Measurements from ENCODE around the gene ZGLP1. TPM values are rescaled to one million over a fixed set of nuclear protein-coding genes. Genes with fewer than 3 reads are reported as not detected.

ZGLP1 gene
- total RNA-seq, 2 donors from 2014 or later, result 5.0 to 12.3 TPM

DNA sequence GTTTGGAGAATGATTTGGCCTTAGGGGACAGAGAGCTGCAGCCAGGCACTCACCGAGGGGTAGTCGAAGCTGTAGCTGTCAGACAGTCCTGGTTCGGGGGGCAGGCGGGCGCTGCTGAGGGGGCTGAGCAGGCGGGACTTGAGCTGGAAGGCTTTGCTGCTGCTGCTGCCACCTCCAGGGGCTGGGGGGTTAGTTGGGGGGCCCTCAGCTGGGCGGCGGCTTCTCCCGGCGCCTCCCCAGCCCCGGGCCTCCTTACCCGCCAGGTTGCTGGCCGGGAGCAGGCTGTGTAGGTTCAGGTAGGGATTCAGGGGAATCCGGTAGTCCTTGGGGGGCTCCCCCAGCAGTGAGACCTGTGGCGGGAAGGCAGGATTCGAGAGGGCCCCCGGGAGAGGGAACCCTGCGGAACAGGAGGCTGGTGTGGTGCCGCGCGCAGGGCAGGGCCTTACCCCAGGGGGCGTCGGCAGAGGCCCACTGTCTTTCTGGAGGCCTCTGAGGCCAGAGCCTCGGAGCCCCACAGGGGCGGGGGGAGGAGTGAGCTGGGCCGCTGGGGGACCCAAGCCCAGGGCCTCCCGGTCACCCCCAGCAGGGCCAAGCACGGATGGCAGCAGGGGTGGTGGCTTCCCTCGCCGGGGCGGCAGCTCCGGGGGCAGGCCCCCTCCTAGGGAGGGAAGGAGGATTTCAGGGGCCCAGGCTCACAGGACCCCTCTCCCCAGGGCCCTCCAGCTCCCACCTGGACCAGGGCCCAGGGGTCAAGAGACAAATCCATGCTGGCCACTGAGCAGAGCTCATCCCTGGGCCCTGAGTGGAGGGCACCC is 11.2 kb upstream of the ZGLP1 start:
- intact Hi-C loops (cut with DNase I), result no loop called here
- TF ChIP-seq, protein P1, sequence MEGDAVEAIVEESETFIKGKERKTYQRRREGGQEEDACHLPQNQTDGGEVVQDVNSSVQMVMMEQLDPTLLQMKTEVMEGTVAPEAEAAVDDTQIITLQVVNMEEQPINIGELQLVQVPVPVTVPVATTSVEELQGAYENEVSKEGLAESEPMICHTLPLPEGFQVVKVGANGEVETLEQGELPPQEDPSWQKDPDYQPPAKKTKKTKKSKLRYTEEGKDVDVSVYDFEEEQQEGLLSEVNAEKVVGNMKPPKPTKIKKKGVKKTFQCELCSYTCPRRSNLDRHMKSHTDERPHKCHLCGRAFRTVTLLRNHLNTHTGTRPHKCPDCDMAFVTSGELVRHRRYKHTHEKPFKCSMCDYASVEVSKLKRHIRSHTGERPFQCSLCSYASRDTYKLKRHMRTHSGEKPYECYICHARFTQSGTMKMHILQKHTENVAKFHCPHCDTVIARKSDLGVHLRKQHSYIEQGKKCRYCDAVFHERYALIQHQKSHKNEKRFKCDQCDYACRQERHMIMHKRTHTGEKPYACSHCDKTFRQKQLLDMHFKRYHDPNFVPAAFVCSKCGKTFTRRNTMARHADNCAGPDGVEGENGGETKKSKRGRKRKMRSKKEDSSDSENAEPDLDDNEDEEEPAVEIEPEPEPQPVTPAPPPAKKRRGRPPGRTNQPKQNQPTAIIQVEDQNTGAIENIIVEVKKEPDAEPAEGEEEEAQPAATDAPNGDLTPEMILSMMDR (IDR thresholded peaks at IDR 0.05), result no peak
- TF ChIP-seq POLR2AphosphoS5 (IDR thresholded peaks at IDR 0.05) (no peak), POLR2A (IDR thresholded peaks at IDR 0.05) (no peak)
- H3K36me3 ChIP-seq, result peaks cover 21 to 43% of the 10 kb centered on the region in 2 donors
- no peak for DNase-seq (ENCODE audit: low spot score)
- no peaks in the 10 kb centered on the region for H3K27me3 ChIP-seq (replicated peaks; ENCODE audit: insufficient read depth)
- no peak overlapping the region for H3K4me3 ChIP-seq
- H3K9me3 ChIP-seq, result no peaks in the 10 kb centered on the region
- no peak overlapping the region for H3K27ac ChIP-seq
- WGBS, result 92% methylated on average over 15 of the region's 32 CpGs
- no peaks in the 10 kb centered on the region for H3K4me1 ChIP-seq (replicated peaks)

DNA sequence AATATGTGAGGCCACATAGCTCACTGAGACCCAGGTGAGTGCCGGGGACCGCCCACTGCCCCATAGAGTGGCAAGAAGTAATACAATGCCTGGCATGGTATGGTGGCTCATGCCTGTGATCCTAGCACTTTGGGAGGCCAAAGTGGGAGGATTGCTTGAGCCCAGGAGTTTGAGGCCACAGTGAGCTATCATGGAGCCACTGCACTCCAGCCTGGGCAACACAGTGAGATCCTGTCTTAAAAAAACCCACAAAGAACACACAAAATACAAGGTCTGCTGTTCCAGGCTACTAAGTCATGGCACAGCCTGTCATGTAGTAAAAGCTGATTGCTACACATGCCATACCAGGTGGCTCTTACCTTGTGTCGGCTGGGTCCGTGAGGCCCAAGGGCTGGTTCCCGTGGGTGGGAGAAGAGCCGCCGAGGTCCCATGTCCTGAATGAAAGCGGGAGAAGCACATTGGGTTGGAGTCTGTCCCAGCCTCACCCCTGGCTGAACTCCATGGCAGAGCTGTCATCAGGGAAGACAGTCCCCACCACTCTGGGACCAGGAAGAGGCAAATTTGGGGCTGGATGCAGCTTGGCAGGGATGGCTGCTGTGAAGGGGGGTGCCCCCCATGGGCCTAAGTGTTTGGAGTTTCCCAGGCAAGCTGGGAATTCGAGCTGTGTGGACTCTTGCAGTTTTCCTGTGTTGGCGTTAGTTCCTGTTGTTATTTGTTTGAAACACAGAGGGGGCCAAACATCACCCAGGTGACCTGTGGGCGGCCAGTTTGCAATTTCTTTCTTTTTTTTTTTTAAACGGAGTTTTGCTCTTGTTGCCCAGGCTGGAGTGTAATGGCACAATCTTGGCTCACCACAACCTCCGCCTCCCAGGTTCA is 9.4 kb upstream of the ZGLP1 start:
- H3K9me3 ChIP-seq, result no peaks in the 10 kb centered on the region
- H3K4me1 ChIP-seq (replicated peaks), result no peaks in the 10 kb centered on the region
- no peak for TF ChIP-seq POLR2AphosphoS5 (IDR thresholded peaks at IDR 0.05)
- DNase-seq (ENCODE audit: low spot score), result no peak
- H3K4me3 ChIP-seq, result no peak overlapping the region
- 96% methylated on average over 13 of the region's 13 CpGs for WGBS
- peaks cover 21 to 31% of the 10 kb centered on the region in 2 donors for H3K36me3 ChIP-seq
- intact Hi-C loops (cut with DNase I), result no loop called here
- no peaks in the 10 kb centered on the region for H3K27me3 ChIP-seq (replicated peaks; ENCODE audit: insufficient read depth)
- H3K27ac ChIP-seq, result no peak overlapping the region

- no peak overlapping the region for H3K4me3 ChIP-seq
- H3K9me3 ChIP-seq, result no peaks in the 10 kb centered on the region
- H3K27ac ChIP-seq, result no peak overlapping the region
- no peak for TF ChIP-seq POLR2AphosphoS5 (IDR thresholded peaks at IDR 0.05)
- TF ChIP-seq, protein P1 (IDR thresholded peaks at IDR 0.05), result no peak
- TF ChIP-seq POLR2A (IDR thresholded peaks at IDR 0.05), result no peak
- no peaks in the 10 kb centered on the region for H3K4me1 ChIP-seq (replicated peaks)
- DNase-seq (ENCODE audit: low spot score), result no peak
- H3K36me3 ChIP-seq, result peaks cover 21 to 23% of the 10 kb centered on the region in 2 donors
- 90% methylated on average over 15 of the region's 15 CpGs for WGBS
- intact Hi-C loops (cut with DNase I), result no loop called here
- H3K27me3 ChIP-seq (replicated peaks; ENCODE audit: insufficient read depth), result no peaks in the 10 kb centered on the region
These were observed 8.3 kb upstream of the ZGLP1 start for GRCh38 chr19:10317857-10318462.

GRCh38 chr19:10317045-10317856 is 7.6 kb upstream of the ZGLP1 start:
- no peak for DNase-seq (ENCODE audit: low spot score)
- no peak overlapping the region for H3K4me3 ChIP-seq
- H3K27ac ChIP-seq, result no peak overlapping the region
- H3K27me3 ChIP-seq (replicated peaks; ENCODE audit: insufficient read depth), result no peaks in the 10 kb centered on the region
- H3K4me1 ChIP-seq (replicated peaks), result no peaks in the 10 kb centered on the region
- TF ChIP-seq POLR2AphosphoS5 (IDR thresholded peaks at IDR 0.05), result no peak
- TF ChIP-seq, protein P1 (IDR thresholded peaks at IDR 0.05), result no peak
- no peak for TF ChIP-seq POLR2A (IDR thresholded peaks at IDR 0.05)
- peaks cover 16 to 17% of the 10 kb centered on the region in 2 donors for H3K36me3 ChIP-seq
- WGBS, result 81% methylated on average over 29 of the region's 29 CpGs
- H3K9me3 ChIP-seq, result no peaks in the 10 kb centered on the region
- intact Hi-C loops (cut with DNase I), result no loop called here
